Activated CD4-positive, alpha-beta T cell treated with anti-CD3 and anti-CD28 coated beads for 1 hour (primary cell): ENCODE measurements around the gene TET1.
"Not testable (repeated sequence)": the region's sequence is repeated elsewhere in the genome, so short reads cannot be mapped to it uniquely, and the experiment has no call there.

Experiments
- DNase-seq: peaks from one replicate; pipeline ENCODE4 v3.0.0-alpha.2; 2020

The TET1 gene

DNA sequence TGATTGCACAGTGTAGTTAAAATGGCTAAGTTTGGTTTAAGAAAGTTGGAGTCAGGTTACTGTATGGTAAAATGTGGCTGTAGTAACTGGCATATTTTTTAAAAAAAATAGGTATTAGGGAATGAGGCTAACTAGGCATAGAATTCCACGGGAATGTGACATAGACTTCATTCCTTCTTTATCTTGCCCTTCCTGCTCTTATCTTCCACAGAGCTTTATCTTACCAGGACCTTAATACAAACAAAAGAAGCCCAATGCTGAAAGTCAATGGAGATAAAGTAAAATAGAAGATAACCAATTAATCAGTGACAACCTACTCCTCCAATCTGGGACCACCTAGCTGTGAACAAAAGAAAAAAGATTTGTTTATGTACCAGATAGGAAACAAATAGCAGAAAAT lies 58.1 kb downstream of the TET1 start:
- DNase-seq: no peak

DNA sequence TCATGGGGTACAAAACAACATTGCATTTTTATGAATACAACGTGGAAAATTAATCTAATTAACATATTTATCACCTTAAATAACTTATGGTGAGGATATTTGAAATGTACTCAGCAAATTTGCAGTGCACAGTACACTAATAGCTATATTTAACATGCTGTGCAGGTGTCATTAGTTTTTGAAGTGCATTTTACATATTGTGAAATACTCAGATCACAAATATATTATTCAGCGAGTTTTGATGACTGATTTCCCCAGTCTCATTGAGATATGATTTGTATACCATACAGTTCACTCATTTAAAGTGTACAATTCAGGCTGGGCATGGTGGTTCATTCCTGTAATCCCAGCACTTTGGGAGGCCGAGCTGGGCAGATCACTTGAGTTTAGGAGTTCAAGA lies 59.5 kb downstream of the TET1 start:
- DNase-seq: no peak

GRCh38 chr10:68625316-68625921 lies 65.3 kb downstream of the TET1 start:
- DNase-seq: no peak

DNA sequence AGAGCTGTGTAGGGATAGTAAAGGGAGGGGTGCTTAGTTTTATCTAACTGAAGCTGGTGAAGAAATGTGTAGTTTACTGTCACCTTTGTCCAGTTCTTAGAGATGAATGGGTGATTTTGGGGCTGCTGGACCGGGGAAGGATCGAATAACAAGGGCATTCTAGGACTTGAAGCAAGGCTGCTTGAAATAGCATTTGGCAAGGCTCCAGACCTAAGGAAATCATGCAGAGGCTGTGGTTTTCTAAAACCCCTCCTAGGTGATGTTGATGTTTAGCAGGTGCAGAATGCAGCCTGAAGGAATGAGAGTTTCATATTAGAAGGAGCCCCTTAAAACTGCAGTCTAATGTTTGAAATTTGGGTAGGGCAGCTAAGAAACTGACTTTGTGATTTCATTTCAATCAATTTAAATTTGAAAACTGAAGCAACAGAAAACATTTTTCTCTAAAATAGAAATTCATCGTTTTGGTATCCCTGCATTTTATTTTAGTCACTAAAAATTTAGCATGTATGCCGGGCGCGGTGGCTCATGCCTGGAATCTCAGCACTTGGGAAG lies 68.5 kb downstream of the TET1 start:
- no peak for DNase-seq

DNA sequence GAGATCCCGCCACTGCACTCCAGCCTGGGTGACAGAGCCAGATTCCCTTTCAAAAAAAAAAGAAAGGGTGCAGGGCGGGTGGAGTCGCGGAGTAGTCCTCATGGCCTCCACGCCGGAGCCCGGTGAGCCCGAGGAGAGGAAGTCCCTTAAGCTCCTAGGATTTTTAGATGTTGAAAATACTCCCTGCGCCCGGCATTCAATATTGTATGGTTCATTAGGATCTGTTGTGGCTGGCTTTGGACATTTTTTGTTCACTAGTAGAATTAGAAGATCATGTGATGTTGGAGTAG lies 72.1 kb downstream of the TET1 start:
- DNase-seq: not testable (repeated sequence)

DNA sequence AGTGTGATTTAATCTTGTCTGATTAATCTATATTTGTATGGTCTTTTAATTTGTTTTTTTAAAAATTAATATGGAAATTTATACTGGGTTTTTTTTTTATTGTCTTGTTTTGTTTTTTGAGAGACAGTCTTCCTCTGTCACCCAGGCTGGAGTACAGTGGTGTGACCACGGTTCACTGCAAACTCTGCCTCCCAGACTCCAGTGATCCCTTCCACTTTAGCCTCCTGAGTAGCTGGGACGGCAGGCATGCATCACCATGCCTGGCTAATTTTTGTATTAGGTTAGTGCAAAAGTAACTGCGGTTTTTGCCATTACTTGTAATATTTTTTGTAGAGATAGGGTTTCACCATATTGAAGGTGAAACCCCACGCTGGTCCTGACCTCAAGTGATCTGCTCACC lies 73.1 kb downstream of the TET1 start:
- DNase-seq: no peak

GRCh38 chr10:68633816-68634466 lies 73.8 kb downstream of the TET1 start:
- no peak for DNase-seq

- DNase-seq: no peak
These were observed 76.2 kb downstream of the TET1 start for GRCh38 chr10:68636335-68636734.

DNA sequence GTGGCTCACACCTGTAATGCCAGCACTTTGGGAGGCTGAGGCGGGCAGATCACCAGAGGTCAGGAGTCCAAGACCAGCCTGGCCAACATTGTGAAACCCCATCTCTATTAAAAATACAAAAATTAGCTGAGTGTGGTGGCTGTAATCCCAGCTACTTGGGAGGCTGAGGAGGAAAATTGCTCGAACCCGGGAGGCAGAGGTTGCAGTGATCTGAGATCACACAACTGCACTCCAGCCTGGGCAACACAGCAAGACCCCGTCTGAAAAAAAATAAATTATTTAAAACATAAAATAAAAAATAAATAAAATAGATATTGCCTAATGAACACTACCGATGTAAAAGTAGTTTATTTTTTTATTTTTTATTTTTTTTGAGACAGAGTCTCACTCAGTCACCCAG lies 83.4 kb downstream of the TET1 start:
- not testable (repeated sequence) for DNase-seq

DNA sequence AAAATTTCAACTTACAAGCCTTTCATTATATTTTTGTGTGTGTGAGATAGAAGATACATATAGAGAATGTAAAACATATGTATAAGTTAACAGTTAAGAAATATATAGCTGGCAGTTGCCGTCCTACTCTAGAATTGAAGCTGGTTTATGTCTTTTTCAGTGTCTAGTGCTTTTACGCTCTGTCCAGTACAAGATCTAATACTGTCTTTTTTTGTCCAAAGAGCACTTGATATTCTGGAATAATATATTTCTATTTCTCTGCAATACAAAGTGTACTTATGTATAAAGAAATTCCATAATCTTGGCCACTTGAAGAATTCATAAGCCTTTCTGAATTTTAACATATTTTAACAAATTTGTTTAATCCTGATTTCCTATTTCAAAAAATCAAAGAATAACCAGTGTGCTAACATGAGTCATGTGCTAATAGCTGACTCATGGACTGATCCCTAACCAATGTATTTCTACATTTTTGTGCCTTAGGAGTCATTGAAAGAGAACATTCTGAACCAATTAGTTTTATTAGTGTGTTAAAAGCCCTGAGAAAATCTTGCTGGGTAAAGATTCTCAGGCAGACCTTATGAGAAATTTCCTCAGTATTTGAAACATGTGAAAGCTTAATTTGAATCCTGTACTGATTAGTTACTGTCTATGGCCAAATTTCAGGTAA lies 87.7 kb downstream of the TET1 start:
- no peak for DNase-seq

GRCh38 chr10:68655620-68656126 lies 95.5 kb downstream of the TET1 start:
- DNase-seq: no peak

DNA sequence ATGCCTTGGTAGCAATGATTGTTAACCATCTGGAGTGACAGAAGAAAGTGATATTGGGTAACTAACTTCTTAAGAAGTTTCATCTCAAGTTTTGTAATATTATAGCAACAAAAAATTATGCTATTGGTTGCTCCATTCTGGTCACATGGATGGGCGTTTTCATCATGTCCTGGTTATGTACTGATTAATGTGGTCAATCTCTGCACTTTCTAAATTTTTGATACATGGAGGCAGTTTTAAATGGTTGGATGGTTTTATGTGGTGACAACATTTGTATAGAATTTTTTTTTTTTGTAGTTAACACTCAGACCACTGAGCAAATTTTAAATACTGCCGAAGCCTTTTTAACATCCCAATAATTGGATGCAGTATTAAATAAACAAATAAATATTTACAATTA lies 105.7 kb downstream of the TET1 start:
- DNase-seq: no peak

GRCh38 chr10:68666280-68666760 lies 106.2 kb downstream of the TET1 start:
- no peak for DNase-seq

GRCh38 chr10:68668231-68668630 lies 108.1 kb downstream of the TET1 start:
- no peak for DNase-seq

GRCh38 chr10:68668972-68669371 lies 108.8 kb downstream of the TET1 start:
- no peak for DNase-seq

DNA sequence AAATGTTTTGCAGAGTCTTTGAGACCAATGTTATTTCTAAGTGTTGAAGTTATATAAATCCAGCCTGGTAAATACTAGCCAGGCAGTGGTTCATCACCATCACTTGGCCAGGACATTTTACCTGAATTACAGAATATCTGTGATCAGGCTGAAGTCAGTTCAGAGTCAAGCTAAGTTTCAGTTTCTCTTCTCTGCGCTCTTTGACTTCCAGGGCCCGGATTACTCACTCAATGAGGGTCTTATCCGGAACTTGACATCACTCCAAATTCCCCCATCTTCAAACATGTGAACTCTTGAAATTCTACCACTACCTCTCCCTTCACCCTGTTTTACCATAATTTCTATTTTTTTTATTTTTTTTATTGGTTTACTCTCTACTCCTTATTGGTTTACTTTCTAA lies 124.3 kb downstream of the TET1 start:
- no peak for DNase-seq

- no peak for DNase-seq
These were observed 135.9 kb downstream of the TET1 start for GRCh38 chr10:68696018-68696417.

GRCh38 chr10:68697106-68697505 lies 137.0 kb downstream of the TET1 start:
- no peak for DNase-seq

GRCh38 chr10:68700197-68700596 lies 140.1 kb downstream of the TET1 start:
- no peak for DNase-seq

DNA sequence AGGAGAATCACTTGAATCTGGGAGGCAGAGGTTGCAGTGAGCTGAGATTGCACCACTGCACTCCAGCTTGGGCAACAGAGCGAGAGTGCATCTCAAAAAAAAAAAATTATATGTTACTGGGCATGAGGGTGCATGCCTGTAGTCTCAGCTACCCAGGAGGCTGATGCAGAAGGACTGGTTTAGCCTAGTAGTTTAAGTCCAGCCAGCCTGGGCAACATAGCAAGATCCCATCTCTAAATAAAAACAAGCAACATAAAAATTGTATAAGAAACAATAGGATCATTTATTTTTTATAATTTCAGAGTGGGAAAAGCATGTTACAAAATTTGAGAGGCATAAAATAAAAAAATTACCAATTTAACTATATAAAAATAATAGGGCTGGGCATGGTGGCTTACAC lies 145.4 kb downstream of the TET1 start:
- DNase-seq: no peak

DNA sequence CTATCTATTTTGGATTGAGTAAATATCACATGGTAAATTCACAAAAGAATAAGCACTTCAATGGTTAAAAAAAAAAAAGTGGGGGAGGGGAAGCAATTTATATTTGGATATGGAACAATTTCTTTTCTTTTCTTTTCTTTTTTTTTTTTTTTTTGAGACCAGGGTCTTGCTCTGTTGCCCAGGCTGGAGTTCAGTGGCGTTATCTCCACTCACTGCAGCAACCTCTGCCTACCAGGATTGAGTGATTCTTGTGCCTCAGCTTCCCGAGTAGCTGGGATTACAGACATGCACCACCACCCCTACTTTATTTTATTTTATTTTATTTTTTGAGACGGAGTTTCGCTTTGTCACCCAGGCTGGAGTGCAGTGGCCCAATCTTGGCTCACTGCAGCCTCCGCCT lies 148.8 kb downstream of the TET1 start:
- DNase-seq: not testable (repeated sequence)

DNA sequence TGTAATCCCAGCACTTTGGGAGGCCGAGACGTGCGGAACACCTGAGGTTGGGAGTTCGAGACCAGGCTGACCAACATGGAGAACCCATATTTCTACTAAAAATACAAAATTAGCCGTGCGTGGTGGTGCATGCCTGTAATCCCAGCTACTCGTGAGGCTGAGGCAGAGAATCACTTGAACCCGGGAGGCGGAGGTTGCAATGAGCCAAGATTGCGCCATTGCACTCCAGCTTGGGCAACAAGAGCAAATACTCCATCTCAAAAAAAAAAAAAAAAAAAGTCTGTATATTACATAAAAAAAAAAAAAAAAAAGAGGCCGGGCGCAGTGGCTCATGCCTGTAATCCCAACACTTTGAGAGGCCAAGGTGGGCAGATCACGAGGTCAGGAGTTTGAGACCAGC lies 152.9 kb downstream of the TET1 start:
- DNase-seq: not testable (repeated sequence)

DNA sequence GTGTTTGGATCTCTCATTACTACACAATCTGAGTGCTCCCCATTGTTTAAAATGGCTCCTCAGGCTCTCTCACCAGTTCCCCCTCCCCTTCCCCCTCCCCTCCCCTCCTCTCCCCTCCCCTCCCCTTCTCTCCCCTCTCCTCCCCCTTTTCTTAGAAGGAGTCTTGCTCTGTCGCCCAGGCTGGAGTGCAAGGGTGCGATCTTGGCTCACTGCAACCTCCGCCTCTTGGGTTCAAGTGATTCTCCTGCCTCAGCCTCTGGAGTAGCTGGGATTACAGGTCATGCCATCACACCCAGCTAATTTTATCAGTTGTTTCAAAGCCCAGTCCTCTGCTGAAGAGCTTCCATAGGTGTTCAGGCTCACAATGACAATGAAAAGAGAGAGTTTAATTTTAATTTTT lies 157.3 kb downstream of the TET1 start:
- no peak for DNase-seq
